NCI-H1694 (cell line): ENCODE results near the gene GPR107.

ENCODE experiments used
- DNase-seq: peaks from one replicate; lab custom pipeline; 2025; lab: John Stamatoyannopoulos, UW

The GPR107 gene

GRCh38 chr9:130110166-130110565, 56.5 kb downstream of the GPR107 start:
- DNase-seq: no peak

- no peak for DNase-seq
Measured at GRCh38 chr9:130110596-130111021, 56.9 kb downstream of the GPR107 start.

GRCh38 chr9:130111786-130112537, 58.3 kb downstream of the GPR107 start:
- no peak for DNase-seq

- no peak for DNase-seq
Measured at GRCh38 chr9:130112538-130113151, 58.9 kb downstream of the GPR107 start.

GRCh38 chr9:130114741-130115140, 61.0 kb downstream of the GPR107 start:
- no peak for DNase-seq

GRCh38 chr9:130116346-130116745, 62.6 kb downstream of the GPR107 start:
- DNase-seq: no peak

- DNase-seq: no peak
Measured at GRCh38 chr9:130117376-130117775, 63.7 kb downstream of the GPR107 start.

- no peak for DNase-seq
Measured at GRCh38 chr9:130117816-130118632, 64.3 kb downstream of the GPR107 start.

- DNase-seq: peak; percentile 99
Measured at GRCh38 chr9:130118841-130119518, 65.3 kb downstream of the GPR107 start.

GRCh38 chr9:130119519-130120298, 66.0 kb downstream of the GPR107 start:
- no peak for DNase-seq

- no peak for DNase-seq
Measured at GRCh38 chr9:130120299-130120587, 66.5 kb downstream of the GPR107 start.

- DNase-seq: no peak
Measured at GRCh38 chr9:130120832-130121231, 67.1 kb downstream of the GPR107 start.

- no peak for DNase-seq
Measured at GRCh38 chr9:130122456-130122855, 68.8 kb downstream of the GPR107 start.

GRCh38 chr9:130124085-130124860, 70.6 kb downstream of the GPR107 start:
- no peak for DNase-seq

- DNase-seq: no peak
Measured at GRCh38 chr9:130126721-130127433, 73.2 kb downstream of the GPR107 start.

GRCh38 chr9:130128251-130128650, 74.5 kb downstream of the GPR107 start:
- DNase-seq: no peak

GRCh38 chr9:130128733-130129431, 75.2 kb downstream of the GPR107 start:
- no peak for DNase-seq

- DNase-seq: no peak
Measured at GRCh38 chr9:130129432-130130061, 75.8 kb downstream of the GPR107 start.

- DNase-seq: no peak
Measured at GRCh38 chr9:130132746-130133145, 79.0 kb downstream of the GPR107 start.
